Neural cell (in vitro differentiated cells): ENCODE results near the gene ESPN.

Experiments
- CTCF ChIP-seq: fragments of 450-650 bp; IDR thresholded peaks from 2 replicates; pipeline ENCODE4 v1.5.1; 2014; ENCODE audit warnings: antibody characterized with exemption, mild to moderate bottlenecking, moderate library complexity; ENCODE audit not compliant: poor library complexity, severe bottlenecking
- EZH2 ChIP-seq: fragments of 200-600, 300-800 bp; shearing (Covaris generic), sonication (generic); IDR thresholded peaks from 2 replicates; pipeline ENCODE4 v1.6.1; 2014; ENCODE audit warnings: antibody characterized with exemption, low read length, borderline replicate concordance, mild to moderate bottlenecking; ENCODE audit not compliant: insufficient read depth, poor library complexity, severe bottlenecking
- MXI1 ChIP-seq: fragments of 450-650 bp; conservative IDR thresholded peaks from 2 replicates; pipeline ENCODE4 v1.6.1; 2014; ENCODE audit warnings: antibody characterized with exemption, mild to moderate bottlenecking; ENCODE audit not compliant: poor library complexity, severe bottlenecking
- REST ChIP-seq: IDR thresholded peaks from 2 replicates; pipeline ENCODE4 v1.6.1; 2012; ENCODE audit warnings: borderline replicate concordance

- TF ChIP-seq CTCF (no peak), EZH2 (no peak), REST (no peak), MXI1 (no peak)
Observed at GRCh38 chr1:6461538-6462411, 37.2 kb downstream of the ESPN start.
